Nephron progenitor cell (in vitro differentiated cells): ENCODE results near the gene FAM234B.

Experiments
- DNase-seq: peaks from one replicate; pipeline ENCODE4 v3.0.0; 2021
- H3K27ac Mint-ChIP-seq: 2 replicates; pipeline ENCODE4 v1.8.0; 2021; ENCODE audit warnings: mild to moderate bottlenecking, moderate library complexity, mixed read lengths
- H3K27me3 Mint-ChIP-seq: 2 replicates; pipeline ENCODE4 v1.8.0; 2021; ENCODE audit warnings: mild to moderate bottlenecking, low read depth, mixed read lengths; ENCODE audit not compliant: poor library complexity
- H3K36me3 Mint-ChIP-seq: 2 replicates; pipeline ENCODE4 v1.8.0; 2021; ENCODE audit warnings: low read depth, mixed read lengths
- H3K4me1 Mint-ChIP-seq: 2 replicates; pipeline ENCODE4 v1.8.0; 2021; ENCODE audit warnings: mixed read lengths
- H3K4me3 Mint-ChIP-seq: 2 replicates; pipeline ENCODE4 v1.8.0; 2021; ENCODE audit warnings: mild to moderate bottlenecking, moderate library complexity, mixed read lengths
- H3K9me3 Mint-ChIP-seq: 2 replicates; pipeline ENCODE4 v1.8.0; 2021; ENCODE audit warnings: mild to moderate bottlenecking, moderate library complexity, mixed read lengths
- TF ChIP-seq, protein P1 (sequence below): fragments of 200-600 bp; sonication (generic); IDR thresholded peaks from 2 replicates; pipeline ENCODE4 v1.5.0; 2021; ENCODE audit warnings: antibody characterized with exemption

The FAM234B gene

GRCh38 chr12:13060581-13060980 is 16.4 kb downstream of the FAM234B start:
- Mint-ChIP-seq H3K4me1 (no peaks in the 10 kb centered on the region), H3K4me3 (no peak overlapping the region), H3K9me3 (peaks cover under 1% of the 10 kb centered on the region), H3K36me3 (peaks cover 56% of the 10 kb centered on the region), H3K27ac (no peak overlapping the region), H3K27me3 (peaks cover 5% of the 10 kb centered on the region)
- DNase-seq: no peak
- TF ChIP-seq, protein P1, sequence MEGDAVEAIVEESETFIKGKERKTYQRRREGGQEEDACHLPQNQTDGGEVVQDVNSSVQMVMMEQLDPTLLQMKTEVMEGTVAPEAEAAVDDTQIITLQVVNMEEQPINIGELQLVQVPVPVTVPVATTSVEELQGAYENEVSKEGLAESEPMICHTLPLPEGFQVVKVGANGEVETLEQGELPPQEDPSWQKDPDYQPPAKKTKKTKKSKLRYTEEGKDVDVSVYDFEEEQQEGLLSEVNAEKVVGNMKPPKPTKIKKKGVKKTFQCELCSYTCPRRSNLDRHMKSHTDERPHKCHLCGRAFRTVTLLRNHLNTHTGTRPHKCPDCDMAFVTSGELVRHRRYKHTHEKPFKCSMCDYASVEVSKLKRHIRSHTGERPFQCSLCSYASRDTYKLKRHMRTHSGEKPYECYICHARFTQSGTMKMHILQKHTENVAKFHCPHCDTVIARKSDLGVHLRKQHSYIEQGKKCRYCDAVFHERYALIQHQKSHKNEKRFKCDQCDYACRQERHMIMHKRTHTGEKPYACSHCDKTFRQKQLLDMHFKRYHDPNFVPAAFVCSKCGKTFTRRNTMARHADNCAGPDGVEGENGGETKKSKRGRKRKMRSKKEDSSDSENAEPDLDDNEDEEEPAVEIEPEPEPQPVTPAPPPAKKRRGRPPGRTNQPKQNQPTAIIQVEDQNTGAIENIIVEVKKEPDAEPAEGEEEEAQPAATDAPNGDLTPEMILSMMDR: no peak

- no peak for DNase-seq
- TF ChIP-seq, protein P1: no peak
Observed at GRCh38 chr12:13061377-13061776, 17.2 kb downstream of the FAM234B start.

GRCh38 chr12:13062669-13063068 is 18.5 kb downstream of the FAM234B start:
- no peak for DNase-seq
- H3K27ac Mint-ChIP-seq: no peak overlapping the region
- TF ChIP-seq, protein P1: no peak
- H3K9me3 Mint-ChIP-seq: no peaks in the 10 kb centered on the region
- peaks cover 50% of the 10 kb centered on the region for H3K36me3 Mint-ChIP-seq
- H3K4me3 Mint-ChIP-seq: no peak overlapping the region
- no peaks in the 10 kb centered on the region for H3K4me1 Mint-ChIP-seq
- no peaks in the 10 kb centered on the region for H3K27me3 Mint-ChIP-seq

More at GRCh38 chr12:13061377-13061776, 17.2 kb downstream of the FAM234B start:
- peaks cover 3% of the 10 kb centered on the region for H3K27me3 Mint-ChIP-seq
- H3K36me3 Mint-ChIP-seq: peaks cover 48% of the 10 kb centered on the region
- no peak overlapping the region for H3K4me3 Mint-ChIP-seq
- no peak overlapping the region for H3K27ac Mint-ChIP-seq
- H3K4me1 Mint-ChIP-seq: no peaks in the 10 kb centered on the region
- H3K9me3 Mint-ChIP-seq: no peaks in the 10 kb centered on the region

DNA sequence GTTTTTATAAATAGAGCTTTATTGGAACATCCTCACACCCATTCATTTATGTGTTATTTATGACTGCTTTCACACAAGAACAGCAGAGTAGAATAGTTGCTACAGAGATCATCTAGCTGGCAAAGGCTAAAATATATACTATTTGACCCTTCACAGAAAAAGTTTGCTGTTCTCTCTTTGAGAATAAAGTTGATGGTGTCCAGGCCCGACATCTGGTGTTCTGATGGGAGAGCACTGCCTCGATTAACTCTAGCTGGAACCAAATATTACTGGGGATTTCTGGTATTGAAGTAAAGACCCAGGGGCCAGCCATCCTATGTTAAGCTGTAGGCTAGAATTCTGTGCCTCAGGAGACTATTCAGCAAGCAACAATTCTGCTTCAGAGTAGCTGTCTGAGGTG is 21.8 kb downstream of the FAM234B start:
- Mint-ChIP-seq H3K36me3 (peaks cover 29% of the 10 kb centered on the region), H3K4me3 (no peak overlapping the region), H3K27ac (no peak overlapping the region), H3K27me3 (no peaks in the 10 kb centered on the region), H3K9me3 (no peaks in the 10 kb centered on the region), H3K4me1 (no peaks in the 10 kb centered on the region)
- TF ChIP-seq, protein P1: no peak
- no peak for DNase-seq

DNA sequence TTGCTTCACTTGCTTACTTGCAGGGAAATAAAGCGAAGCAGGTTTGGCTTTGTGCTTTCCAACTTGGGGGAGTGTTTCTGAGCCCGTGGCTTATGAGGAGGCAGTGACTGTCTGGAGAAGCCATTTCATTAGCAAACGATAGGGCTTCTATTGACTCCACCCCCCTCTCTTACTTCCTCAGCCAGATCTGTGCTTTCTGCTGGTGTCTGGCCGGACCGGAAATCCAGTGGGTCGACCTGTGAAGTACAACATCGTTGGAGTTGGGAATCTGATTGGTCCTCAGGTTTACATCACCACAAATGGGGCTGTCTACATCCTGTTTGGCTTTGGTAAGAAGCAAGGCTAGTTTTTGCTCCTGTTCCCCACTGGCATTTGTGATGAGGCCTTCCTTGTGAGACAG is 22.3 kb downstream of the FAM234B start:
- H3K9me3 Mint-ChIP-seq: no peaks in the 10 kb centered on the region
- H3K4me3 Mint-ChIP-seq: no peak overlapping the region
- H3K36me3 Mint-ChIP-seq: peaks cover 27% of the 10 kb centered on the region
- TF ChIP-seq, protein P1: no peak
- no peak for DNase-seq
- no peaks in the 10 kb centered on the region for H3K27me3 Mint-ChIP-seq
- no peak overlapping the region for H3K27ac Mint-ChIP-seq
- H3K4me1 Mint-ChIP-seq: peaks cover 4% of the 10 kb centered on the region

DNA sequence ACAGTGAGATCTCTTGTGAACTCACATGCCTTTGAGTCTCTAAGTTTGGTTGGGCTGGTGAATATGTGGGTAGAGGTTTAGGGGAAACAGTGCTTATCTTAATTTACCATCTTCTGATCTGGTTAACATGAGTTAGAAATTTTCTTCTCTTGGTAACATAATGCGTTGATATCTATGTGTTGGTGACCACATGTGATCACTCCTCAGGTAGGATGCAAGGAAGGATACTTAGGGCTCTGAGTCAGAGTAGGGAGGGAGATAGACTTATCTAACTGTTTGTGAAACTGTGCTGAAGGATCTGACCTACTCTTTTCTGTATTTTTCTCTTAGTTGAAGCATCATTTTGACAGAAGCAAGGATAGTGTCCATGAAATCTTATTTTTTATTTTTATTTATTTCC is 23.1 kb downstream of the FAM234B start:
- DNase-seq: no peak
- Mint-ChIP-seq H3K9me3 (no peaks in the 10 kb centered on the region), H3K36me3 (peaks cover 25% of the 10 kb centered on the region), H3K4me1 (peaks cover 7% of the 10 kb centered on the region), H3K27me3 (no peaks in the 10 kb centered on the region), H3K4me3 (no peak overlapping the region), H3K27ac (no peak overlapping the region)
- TF ChIP-seq, protein P1: no peak
